NCI-H460 (cell line): ENCODE data around the gene CENPN. TPM values are rescaled to one million over a fixed set of nuclear protein-coding genes. Genes with fewer than 3 reads are reported as not detected.
A peak's percentile ranks its signal among the peaks of the same experiment; 100 is the strongest.

Experiments
- DNase-seq: peaks from one replicate; pipeline ENCODE4 v3.0.0-alpha.2; 2016; ENCODE audit warnings: low read depth; ENCODE audit errors: extremely low read depth
- polyA plus RNA-seq: library from polyadenylated mRNA; depleted of rRNA; stranded (reverse); fragments of >200 nt; gene quantifications from 2 replicates; pipeline ENCODE4 v1.2.3, GENCODE V29; 2014; cell fraction: nucleus; rRNA removed
- total RNA-seq: library from RNA; depleted of rRNA; stranded (reverse); fragments of >200 nt; shearing (Covaris generic); gene quantifications from 2 replicates; pipeline ENCODE4 v1.2.3, GENCODE V29; 2014; rRNA removed

The CENPN gene, protein sequence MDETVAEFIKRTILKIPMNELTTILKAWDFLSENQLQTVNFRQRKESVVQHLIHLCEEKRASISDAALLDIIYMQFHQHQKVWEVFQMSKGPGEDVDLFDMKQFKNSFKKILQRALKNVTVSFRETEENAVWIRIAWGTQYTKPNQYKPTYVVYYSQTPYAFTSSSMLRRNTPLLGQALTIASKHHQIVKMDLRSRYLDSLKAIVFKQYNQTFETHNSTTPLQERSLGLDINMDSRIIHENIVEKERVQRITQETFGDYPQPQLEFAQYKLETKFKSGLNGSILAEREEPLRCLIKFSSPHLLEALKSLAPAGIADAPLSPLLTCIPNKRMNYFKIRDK
- total RNA-seq: 73.3 and 92.6 TPM in 2 replicates
- polyA plus RNA-seq: 36.4 and 48.7 TPM in 2 replicates

DNA sequence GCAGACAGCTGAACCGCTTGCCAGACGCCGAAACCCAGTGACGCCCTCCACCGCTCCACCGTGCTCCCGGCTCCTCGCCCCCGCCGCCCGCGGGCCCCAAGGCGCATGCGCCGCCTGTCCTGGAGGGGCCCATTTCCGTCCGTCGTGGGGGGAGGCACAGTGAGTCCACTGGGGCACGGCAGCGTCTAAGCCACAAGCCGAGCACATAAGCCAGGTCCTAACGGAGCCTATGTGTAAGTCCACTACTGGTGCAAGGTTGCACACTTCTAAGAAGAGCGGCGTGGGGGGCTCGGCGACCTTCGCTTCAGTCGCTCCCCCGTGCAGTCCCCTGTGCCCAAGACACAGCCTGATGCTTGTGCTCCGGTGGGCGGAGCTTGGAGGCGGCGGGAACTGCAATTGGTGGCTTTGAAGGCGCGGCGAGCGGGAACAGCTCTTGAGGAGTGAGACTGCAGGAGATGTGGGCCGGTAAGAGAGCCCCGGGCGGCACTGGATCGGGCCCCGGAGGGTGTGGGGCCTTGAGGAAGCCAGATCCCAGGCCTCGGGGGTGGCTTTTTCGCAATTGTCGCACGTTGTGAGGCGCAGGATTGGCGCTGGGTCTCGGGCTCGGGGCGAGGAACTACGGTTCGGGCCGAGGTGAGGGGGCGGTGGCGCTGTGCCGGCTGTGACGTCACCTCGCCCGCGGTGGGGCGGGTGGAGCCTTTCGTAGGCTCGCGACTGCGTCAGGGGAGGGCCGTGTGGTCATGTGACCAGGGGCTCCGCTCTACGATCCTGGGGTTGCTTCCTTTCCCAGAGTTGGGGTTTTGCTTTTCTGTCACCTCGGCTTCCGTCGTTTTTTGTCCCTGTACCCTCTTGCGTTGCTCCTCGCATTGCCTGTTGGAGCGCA is at the start of gene CENPN, which contains the start of gene CMC2:
CENPN (plus strand) TSS at position 402 of the 883 bp plus-strand sequence. CDS start 4,726 bp downstream, outside the sequence.
CMC2 (minus strand) TSS at position 73 of the 883 bp plus-strand sequence. CDS start 9,491 bp downstream, outside the sequence.
- peak; percentile 96 for DNase-seq

DNA sequence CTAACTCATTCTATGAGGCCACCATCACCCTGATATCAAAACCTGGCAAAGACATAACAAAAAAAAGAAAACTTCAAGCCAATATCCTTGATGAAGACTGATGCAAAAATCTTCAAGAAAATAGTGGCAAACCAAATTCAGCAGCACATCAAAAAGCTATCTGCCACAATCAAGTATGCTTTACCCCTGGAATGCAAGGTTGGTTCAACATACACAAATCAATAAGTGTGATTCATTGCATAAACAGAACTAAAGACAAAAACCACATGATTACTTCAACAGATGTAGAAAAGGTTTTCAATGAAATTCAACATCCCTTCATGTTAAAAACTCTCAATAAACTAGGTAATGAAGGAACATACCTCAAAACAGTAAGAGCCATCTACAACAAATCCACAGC is 48.7 kb upstream of the CENPN start:
- DNase-seq: no peak

DNA sequence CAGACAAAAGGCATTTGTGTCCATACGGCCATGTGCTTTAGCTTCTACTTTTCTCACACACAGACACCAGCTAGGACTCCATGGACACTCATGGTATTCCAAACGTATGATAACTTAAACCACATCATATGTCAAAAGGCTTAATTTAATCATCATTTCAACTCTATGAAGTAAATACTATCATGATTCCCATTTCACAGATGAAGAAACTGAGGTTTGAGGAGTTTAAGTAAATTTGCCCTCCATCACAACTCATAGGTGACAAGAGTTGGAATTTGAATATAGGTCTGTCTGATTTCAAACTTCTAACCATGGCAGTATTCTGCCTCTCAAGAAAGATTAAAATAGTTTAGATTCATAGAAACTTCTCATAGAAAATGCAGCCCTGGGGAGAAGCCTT is 44.1 kb upstream of the CENPN start:
- no peak for DNase-seq

DNA sequence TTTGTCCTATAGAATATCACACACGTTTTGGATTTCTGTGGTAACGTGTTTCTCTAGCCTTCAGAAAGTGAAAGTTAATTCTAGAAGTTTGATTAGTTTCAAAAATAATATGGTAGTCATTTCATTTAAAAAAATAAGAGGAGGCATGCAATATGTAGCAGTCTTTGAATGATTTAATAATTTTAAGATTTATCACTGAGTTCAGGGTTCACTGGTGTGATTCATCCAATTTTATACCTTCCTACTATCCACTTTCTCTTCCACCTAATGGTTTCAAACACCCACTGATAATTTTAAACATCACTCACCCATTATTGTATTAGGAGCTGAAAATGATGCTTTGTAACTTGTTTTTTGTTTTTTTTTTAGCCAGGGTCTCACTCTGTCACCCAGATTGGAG is 42.7 kb upstream of the CENPN start:
- no peak for DNase-seq

DNA sequence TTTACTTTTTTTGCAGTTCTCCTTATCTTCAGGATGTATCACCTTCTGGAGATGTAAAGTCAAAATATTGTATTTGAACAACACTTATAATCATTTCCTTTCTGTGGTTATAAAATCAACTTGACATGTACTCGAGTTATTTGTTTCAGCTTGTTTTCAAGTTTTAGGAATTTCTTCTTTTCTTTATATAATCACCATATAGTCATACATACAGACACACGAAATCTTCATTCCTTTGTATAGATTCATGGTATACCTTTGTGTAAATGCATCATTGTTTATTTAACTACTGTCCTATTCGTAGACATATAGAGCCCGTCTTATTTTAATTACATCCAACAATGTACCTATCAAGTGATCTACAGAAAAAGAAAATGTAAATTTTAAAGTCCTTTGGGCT is 40.4 kb upstream of the CENPN start:
- no peak for DNase-seq

DNA sequence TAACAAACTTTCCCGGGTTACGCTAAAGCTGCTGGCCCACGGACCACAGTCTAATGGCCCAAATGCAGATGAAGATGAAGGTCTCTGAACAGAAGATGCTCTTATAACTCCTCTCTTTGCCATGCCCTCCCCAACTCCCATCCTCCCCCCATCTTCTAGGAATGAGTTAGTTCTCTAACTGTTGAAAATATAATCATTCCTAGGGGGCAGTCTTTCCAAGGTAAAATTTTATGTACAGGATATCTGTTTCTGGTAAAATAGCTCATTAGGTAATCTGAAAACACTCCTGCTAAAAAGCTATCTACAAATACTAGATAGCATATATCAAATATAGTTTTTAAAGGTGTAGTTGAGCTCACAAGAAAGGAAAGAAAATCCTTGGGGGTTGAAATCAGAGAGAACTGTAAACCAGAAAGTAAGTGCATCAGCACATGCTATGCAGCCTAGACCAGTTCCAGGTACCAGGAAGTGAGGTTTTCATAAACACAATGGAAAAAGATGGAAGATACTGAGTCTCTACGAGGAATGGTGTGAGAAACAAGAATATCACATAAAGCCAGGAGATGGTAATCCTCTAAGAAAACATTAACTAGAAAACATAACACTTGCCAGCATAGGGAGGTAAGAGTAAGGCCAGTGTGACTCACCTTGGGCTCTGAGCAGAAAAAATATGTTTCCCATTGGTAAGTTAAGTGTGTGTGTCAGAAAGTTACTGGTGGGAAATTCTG is 38.5 kb upstream of the CENPN start:
- no peak for DNase-seq

DNA sequence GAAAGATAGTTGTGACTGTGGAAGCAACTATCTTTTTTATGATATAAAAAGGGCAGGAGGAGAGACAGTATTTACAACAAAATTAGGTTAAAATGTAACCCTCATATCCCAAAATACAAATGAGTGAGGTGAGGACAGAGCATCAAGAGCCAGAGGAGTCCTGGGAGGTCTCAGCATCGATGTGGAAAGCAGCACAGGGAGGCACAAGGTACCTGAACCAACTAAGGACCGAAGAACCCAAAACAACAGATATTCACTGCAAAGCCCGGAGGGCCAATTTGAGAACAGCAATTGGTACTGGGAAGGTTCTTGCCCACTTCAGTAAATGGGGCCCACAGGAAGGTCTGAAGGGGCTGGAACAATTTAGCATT is 37.9 kb upstream of the CENPN start:
- DNase-seq: no peak

DNA sequence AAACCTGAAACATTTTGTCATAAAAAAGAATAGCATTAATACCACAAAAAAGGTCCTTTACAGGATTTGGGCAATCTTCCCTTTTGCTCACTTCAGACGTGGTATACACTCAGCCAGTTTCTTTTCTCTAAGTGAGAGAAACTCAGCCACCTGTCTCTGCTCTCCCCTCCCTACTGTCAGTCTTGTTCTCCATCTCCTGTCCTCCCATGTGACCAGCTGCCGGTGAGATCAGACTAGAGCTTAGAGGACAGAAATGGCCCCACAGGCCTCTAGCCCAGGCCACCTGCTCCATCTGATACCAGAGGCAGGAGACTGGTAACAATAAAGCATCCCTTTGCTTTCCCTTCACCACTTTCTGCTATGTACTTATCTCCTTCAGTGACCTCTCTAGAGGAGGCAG is 35.2 kb upstream of the CENPN start:
- DNase-seq: no peak

DNA sequence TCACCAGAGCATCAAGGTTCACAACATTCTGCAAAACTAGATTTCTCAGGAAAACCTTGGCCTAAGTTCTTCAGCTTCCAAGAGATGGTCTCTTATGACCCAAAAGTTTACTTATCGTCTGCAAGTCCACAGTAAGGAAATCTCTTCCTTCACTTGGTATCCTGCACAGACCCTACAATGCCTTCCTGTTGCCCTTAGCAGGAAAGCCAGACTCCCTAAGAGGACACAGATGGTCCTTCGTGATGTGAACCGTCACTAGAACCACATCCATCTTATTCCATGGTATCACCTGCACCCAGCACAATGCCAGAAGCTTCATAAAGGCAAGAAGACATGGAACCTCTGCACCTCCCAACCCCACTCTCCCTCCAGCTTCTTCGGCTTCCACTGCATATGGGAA is 34.4 kb upstream of the CENPN start:
- no peak for DNase-seq

DNA sequence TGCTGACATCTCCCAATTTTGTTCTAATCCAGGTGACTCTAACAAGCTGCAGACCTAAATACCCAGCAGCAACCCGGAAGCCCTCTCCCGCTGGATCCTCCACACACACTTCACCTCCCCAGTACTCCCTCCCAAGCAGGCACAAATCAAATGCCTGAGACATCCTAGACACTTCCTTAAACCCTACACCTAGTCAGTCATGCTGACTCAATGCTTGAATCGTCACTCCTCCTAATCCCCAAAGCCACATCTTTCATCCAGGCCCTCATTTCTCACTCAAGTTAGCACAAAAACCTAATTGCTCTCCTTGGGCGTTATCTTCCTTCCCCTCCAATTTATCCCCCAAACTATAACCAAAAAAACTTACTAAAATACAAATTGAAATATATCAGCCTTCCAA is 33.0 kb upstream of the CENPN start:
- no peak for DNase-seq

DNA sequence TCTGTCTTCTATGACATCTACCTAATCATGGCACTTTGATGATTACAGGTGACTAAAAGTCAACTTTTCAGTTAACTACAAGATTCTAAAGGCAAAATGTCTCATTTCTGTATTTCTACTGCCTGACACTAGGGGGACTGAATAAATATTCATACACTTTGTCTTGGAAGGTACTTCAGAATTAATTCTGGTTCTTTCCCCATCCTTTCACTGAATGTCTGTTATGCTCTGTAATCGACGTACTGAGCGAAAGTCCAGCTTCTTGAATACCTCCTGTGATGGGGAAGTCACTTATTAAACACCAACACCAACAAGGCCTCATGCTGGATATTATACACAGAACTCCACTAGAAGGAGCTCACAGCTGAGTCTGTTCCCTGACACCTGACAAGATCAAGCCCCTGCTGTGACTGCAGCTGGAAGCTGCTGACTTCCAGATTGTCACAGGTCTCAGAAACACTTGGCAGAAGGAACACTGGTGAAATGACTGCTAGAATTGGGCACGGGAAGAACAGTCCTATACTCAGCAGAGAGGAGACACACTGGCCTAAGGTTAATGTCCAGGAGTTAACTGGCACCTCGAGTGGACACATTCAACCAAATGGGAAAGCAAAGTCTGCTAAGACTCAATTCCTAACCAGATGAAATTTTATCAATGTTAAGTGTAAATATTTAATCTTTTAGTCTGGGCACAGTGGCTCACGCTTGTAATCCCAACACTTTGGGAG is 32.2 kb upstream of the CENPN start:
- DNase-seq: no peak

DNA sequence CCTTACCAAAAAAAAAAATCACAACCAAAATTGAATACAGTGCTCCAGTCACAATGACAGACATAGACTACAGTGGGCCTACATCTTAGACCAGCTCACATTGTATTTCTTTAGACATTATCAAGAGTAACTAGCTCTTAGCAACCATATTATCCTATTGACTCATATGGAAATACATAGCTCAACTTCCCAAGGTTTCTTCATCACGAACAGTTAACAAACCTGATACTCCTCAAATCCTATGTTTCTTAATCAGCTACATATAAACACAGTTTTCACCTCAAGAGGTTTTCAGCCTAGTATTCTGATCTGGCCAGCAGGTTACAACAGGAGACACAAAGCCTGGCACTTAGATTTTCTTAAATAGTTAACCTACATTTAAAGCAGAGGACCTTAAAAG is 30.1 kb upstream of the CENPN start:
- no peak for DNase-seq

DNA sequence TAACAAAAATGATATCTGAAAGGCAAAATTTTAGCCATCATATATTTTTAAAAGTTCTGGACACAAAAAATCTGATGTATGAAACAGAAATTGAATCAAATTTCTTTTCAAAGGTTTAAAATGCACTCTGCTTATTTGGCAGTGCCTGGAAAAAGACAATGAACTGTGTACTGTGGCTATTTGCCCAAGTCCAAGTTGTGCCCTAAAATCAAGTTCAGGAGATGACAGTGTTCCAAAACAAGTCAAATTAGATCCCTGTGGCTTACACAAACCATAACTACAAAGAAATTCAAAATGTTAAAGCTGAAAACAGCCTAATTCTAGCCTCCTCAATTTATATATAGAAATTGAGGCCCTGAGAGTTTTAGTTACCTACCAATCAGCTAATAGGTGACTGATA is 25.9 kb upstream of the CENPN start:
- no peak for DNase-seq

DNA sequence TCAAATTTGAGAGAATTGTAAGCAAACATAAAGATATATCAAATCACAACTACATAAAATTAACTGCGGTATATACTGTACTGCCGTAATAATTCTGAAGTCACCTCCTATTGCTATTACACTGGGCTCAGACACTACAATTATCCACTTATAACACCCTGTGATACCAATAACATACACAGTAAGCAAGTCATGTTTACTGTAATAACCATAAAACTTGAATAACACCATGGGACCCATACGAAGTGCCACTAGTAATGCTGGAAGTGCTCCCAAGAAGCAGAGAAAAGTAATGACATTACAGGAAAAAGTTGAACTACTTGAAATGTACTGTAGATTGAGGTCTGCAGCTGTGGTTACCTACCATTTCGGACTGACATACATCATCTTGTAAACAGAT is 24.4 kb upstream of the CENPN start:
- no peak for DNase-seq

DNA sequence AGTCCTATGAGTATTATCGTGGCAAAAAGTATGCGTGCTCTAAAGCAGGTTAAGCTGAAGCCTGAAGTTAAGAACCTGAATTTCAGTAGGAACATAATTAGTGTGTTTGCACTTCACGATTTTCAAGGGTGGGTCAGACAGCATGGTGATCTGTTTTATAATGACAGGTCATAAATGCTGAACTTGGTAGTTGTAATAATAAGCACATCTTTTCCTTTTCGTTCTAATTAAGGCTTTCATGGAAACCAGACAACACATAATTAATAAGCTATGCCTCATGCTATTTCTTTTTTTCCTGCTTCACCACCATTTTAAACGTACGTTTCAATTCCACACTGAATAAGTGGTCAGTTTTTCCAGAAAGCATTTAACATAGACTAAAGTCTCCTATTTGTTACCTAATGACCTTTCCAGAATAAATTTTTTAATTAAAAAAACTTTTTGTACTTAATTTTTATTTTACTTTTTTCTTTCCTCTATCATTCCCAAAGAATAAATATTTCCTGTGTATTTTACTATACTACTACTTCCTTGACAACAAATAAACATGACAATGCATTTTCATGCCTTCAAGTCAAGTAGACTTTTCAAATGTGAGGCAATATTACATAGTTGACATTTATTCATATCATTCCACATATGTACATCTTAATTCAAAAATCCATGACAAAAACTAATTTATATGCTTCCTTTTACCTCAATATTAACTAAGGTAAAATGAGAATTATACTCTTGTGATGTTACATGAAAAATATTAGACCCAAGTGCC is 22.7 kb upstream of the CENPN start:
- no peak for DNase-seq

DNA sequence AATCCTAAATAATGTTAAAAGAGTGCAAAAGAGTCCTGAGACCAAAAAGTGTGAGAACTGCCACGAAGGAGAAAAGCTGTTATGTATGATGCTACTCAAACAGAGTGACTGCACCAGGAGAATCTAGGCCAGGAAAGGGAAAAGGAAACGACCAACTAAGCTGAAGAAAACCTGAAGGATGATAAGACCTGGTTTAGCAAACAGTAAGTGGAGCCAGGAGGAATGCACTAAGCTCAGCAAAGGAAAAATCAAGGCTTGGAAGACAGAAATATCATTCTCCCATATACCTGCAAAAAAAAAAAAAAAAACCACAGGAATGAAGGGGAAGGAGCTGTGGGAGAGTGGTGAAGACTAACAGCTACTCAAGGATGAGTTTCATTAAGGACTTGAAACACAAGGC is 21.4 kb upstream of the CENPN start:
- DNase-seq: no peak

DNA sequence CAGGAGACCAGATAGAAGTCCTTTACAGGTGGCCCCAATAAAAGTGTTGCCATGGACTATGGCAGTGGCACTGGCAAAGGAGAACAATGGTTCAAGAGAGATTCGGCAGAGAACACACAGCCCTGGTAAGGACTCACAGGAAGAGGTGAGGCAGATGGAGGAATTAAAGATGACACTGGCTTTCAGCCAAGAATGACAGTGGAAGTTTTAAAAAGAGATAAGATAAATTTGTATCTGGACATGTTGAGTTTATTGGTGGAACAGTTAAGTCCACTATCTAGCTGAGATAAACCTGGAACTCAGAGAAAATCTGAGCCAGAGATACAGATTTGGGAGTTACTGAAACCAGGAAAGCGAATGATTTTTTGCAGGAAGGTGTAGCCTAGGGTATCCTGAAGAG is 20.5 kb upstream of the CENPN start:
- DNase-seq: no peak

DNA sequence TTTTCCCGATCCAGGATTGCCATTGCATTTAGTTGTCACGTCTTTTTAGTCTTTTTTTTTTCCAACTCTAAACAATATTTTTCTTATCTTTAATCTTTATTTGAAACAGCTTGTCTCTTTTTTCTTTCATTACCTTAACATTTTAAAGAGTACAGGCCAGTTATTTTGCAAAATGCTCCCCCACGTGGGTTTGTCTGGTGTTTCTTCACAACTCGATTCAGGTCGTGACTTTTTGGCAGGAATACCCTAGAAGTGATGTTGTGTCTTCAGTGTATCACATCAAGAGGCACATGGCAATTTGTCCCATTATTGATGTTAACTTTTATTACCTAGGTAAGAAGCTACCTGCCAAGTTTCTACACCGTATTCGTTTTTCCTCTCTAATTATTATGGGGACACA is 18.3 kb upstream of the CENPN start:
- no peak for DNase-seq

DNA sequence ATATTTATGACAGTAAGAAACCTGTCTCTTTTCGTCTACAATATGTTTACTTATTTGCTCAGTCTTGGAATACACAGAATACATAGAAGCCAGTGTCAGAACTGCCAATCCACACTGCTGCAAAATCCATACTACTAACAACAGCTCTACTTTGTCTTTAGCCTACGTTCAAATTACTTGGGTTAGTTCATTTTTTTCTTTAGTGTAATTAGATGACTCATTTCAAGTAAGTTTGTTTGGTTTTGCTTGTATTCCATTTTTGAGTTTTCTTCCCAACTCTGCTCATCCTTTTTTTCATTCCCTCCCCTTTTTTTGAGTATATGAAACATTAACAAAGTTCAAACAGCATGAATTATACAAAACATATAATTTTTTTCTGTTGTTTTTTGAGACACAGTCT is 17.2 kb upstream of the CENPN start:
- DNase-seq: no peak

DNA sequence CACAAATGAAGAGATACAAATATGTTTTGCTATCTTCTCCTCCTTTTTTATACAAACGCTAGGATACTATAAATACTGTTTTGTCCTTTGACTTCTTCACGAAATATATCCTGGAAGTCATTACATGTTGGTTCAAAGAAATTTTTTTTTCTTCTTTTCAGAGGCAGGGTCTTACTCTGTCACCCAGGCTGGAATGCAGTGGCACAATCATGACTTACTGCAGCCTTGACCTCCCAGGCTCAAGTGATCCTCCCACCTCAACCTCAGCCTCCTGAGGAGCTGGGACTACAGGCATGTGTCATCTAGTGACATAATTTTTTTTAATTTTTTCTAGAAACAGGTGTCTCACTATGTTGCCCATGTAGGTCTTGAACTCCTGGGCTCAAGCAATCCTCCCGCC is 16.4 kb upstream of the CENPN start:
- no peak for DNase-seq
